ENCODE data around the gene EXOC6.

DNA sequence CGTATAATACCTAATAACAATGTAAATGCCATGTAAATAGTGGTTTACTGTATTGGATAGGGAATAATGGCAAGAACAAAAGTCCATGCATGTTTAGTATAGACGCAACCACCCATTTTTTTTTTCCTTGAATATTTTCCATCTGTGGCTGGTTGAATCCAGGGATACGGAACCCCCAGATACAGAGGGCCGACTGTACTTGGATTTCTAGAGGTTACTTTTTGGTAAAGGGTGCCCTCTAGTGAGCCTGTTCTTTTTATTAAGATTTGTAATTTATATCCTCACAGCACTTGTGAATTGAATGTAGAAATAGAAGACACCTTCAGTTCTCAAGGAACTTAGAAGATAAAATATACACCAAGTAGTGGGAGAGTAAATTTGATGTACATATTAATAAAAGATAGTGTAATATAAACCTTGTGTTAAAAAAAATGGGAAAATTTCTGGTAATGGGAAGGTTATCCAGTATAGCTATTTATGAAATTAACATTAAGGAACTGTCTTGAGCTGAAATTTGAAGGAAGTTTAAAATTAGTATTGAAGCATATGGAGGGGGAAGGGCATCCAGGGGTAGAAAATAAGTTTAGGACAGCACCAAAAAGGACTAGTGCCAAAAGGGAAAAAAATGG lies 32.0 kb downstream of the EXOC6 start:
- TF ChIP-seq, protein P1, sequence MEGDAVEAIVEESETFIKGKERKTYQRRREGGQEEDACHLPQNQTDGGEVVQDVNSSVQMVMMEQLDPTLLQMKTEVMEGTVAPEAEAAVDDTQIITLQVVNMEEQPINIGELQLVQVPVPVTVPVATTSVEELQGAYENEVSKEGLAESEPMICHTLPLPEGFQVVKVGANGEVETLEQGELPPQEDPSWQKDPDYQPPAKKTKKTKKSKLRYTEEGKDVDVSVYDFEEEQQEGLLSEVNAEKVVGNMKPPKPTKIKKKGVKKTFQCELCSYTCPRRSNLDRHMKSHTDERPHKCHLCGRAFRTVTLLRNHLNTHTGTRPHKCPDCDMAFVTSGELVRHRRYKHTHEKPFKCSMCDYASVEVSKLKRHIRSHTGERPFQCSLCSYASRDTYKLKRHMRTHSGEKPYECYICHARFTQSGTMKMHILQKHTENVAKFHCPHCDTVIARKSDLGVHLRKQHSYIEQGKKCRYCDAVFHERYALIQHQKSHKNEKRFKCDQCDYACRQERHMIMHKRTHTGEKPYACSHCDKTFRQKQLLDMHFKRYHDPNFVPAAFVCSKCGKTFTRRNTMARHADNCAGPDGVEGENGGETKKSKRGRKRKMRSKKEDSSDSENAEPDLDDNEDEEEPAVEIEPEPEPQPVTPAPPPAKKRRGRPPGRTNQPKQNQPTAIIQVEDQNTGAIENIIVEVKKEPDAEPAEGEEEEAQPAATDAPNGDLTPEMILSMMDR (IDR thresholded peaks at IDR 0.05): peak; percentile 72
- TF ChIP-seq EZH2phosphoT487 (IDR thresholded peaks at IDR 0.05): no peak
